Testis (tissue), 2 donors: ENCODE data around the gene VPS16.

ENCODE experiments used
- CTCF ChIP-seq, 3 experiments: fragments of 450-650 bp in 2 of 3; fragments of 200-600 bp in 1 of 3; sonication (generic) in 1 of 3; IDR thresholded peaks; one replicate each; pipeline ENCODE4 v1.5.1; 2016 to 2019; ENCODE audit warnings: antibody characterized with exemption in 3 of 3, mild to moderate bottlenecking in 2 of 3, moderate library complexity in 1 of 3
- POLR2A ChIP-seq: fragments of 450-650 bp; IDR thresholded peaks from one replicate; pipeline ENCODE4 v1.6.1; 2017; ENCODE audit warnings: antibody characterized with exemption, mild to moderate bottlenecking, moderate library complexity

- no peak for TF ChIP-seq CTCF (IDR thresholded peaks at IDR 0.05)
- TF ChIP-seq POLR2A: no peak
These were observed 23.2 kb upstream of the VPS16 start for GRCh38 chr20:2817341-2817726.
